Endothelial cell of umbilical vein (primary cell): ENCODE results near the gene APBB2. TPM values are rescaled to one million over a fixed set of nuclear protein-coding genes. Genes with fewer than 3 reads are reported as not detected.
"Not testable (repeated sequence)": the region's sequence is repeated elsewhere in the genome, so short reads cannot be mapped to it uniquely, and the experiment has no call there.

Experiments used
- BruUV-seq: library from RNA; stranded (reverse); fragments of 400-500 nt; replicated peaks from 2 replicates; lab custom pipeline; 2021; lab: Mats Ljungman, UMichigan
- CTCF ChIA-PET: fragments of 300-600, 350-600 bp; sonication (Branson Sonifier 250); formaldehyde crosslinking; loops from one replicate; lab custom pipeline; 2021; ENCODE audit warnings: antibody characterized with exemption, inconsistent platforms; lab: Charles Lee
- POLR2A ChIA-PET: fragments of 300-600, 350-600 bp; sonication (Branson Sonifier 250); formaldehyde crosslinking; loops from one replicate; lab custom pipeline; 2021; ENCODE audit warnings: antibody characterized with exemption, inconsistent platforms; lab: Charles Lee
- DNase-seq: peaks from one replicate; pipeline ENCODE4 v3.0.0-alpha.2; 2011; ENCODE audit warnings: low read depth, low spot score
- FAIRE-seq: peaks from 2 replicates; lab custom pipeline; 2011; peaks lifted over from hg19 to GRCh38; lab: Jason Lieb, UNC
- H2AFZ ChIP-seq: 2 replicates; pipeline ENCODE4 v1.6.0; 2012; ENCODE audit warnings: low read depth, low read length, control low read depth, inconsistent platforms
- H3K27ac ChIP-seq: 2 replicates; pipeline ENCODE4 v1.5.1; 2011; ENCODE audit warnings: low read depth, mild to moderate bottlenecking, control low read depth, low read length, moderate library complexity; ENCODE audit not compliant: insufficient read depth
- H3K27me3 ChIP-seq, 2 experiments: 2 replicates each; pipeline versions ENCODE4 v1.6.0 to v1.6.1; 2011; ENCODE audit warnings: low read length in 2 of 2, mixed read lengths in 1 of 2; ENCODE audit not compliant: control insufficient read depth in 2 of 2, insufficient read depth in 2 of 2
- H3K36me3 ChIP-seq, 2 experiments: 2 replicates in 1 of 2; 3 replicates in 1 of 2; pipeline ENCODE4 v1.5.1; 2011; ENCODE audit warnings: low read length in 2 of 2, mild to moderate bottlenecking in 1 of 2, moderate library complexity in 1 of 2; ENCODE audit not compliant: control insufficient read depth in 2 of 2, insufficient read depth in 2 of 2; ENCODE audit errors: extremely low read depth in 1 of 2
- H3K4me1 ChIP-seq: 3 replicates; pipeline ENCODE4 v1.5.1; 2011; ENCODE audit warnings: mild to moderate bottlenecking, low read length; ENCODE audit not compliant: control insufficient read depth, insufficient read depth; ENCODE audit errors: extremely low read depth
- H3K4me2 ChIP-seq: 2 replicates; pipeline ENCODE4 v1.6.1; 2011; ENCODE audit warnings: low read length, control low read depth, mixed read lengths; ENCODE audit not compliant: insufficient read depth
- H3K4me3 ChIP-seq, 3 experiments: fragments of 200-600 bp in 1 of 3; sonication (generic), shearing (Covaris generic) in 1 of 3; replicated peaks in 1 of 3; 2 replicates each; pipeline ENCODE4 v1.5.1; 2011 to 2016; ENCODE audit warnings: control low read depth in 3 of 3, low read length in 3 of 3, mild to moderate bottlenecking in 2 of 3, inconsistent platforms in 1 of 3, low read depth in 1 of 3, moderate library complexity in 1 of 3; ENCODE audit not compliant: insufficient read depth in 1 of 3
- H3K79me2 ChIP-seq: 2 replicates; pipeline ENCODE4 v1.6.0; 2012; ENCODE audit warnings: low read length, inconsistent platforms; ENCODE audit not compliant: control insufficient read depth, insufficient read depth
- H3K9ac ChIP-seq: replicated peaks from 2 replicates; pipeline ENCODE3; 2011; ENCODE audit warnings: low read length, control low read depth; ENCODE audit not compliant: insufficient read depth; ENCODE audit errors: extremely low read depth
- H3K9me1 ChIP-seq: replicated peaks from 3 replicates; pipeline ENCODE4 v1.6.0; 2011; ENCODE audit warnings: mild to moderate bottlenecking, low read length; ENCODE audit not compliant: control insufficient read depth, insufficient read depth; ENCODE audit errors: extremely low read depth
- H3K9me3 ChIP-seq: replicated peaks from 2 replicates; pipeline ENCODE4 v1.5.1; 2012; ENCODE audit warnings: low read length, inconsistent platforms; ENCODE audit not compliant: control insufficient read depth, insufficient read depth
- H4K20me1 ChIP-seq: replicated peaks from 2 replicates; pipeline ENCODE3; 2011; ENCODE audit warnings: mild to moderate bottlenecking, low read length; ENCODE audit not compliant: control insufficient read depth, insufficient read depth; ENCODE audit errors: extremely low read depth
- CTCF ChIP-seq, 2 donors: IDR thresholded peaks; 1 replicate in 1 of 2; 2 replicates in 1 of 2; pipeline ENCODE4 v1.5.1; 2011; ENCODE audit warnings: low read length in 2 of 2, mild to moderate bottlenecking in 2 of 2, moderate library complexity in 2 of 2, control low read depth in 1 of 2, inconsistent platforms in 1 of 2, low read depth in 1 of 2; ENCODE audit not compliant: insufficient read depth in 1 of 2; ENCODE audit errors: extremely low read depth in 1 of 2
- GATA2 ChIP-seq: IDR thresholded peaks from 2 replicates; pipeline ENCODE4 v1.7.0; 2011; ENCODE audit warnings: low read depth, mild to moderate bottlenecking, moderate library complexity, mixed read lengths, low read length; ENCODE audit not compliant: insufficient read length, insufficient read depth
- dilution Hi-C: fragments of 300-500 bp; cut with MboI; formaldehyde crosslinking; loops from one replicate; pipeline ENCODE4 v1.15.0; 2019; ENCODE audit warnings: low sequenced_read_pairs; ENCODE audit not compliant: extremely low pct_ligation_motif_present
- intact Hi-C: fragments of 100-400 bp; cut with micrococcal nuclease; formaldehyde crosslinking; loops from one replicate; pipeline ENCODE4 v1.10.0; 2022
- polyA plus RNA-seq, 4 experiments: library from polyadenylated mRNA; depleted of rRNA in 3 of 4; stranded (reverse) in 3 of 4; unstranded in 1 of 4; fragments of >200 nt; gene quantifications; 2 replicates each; pipeline versions ENCODE4 v1.2.1 to v1.2.3, GENCODE V29; 2011 to 2012; ENCODE audit warnings: missing spikeins in 1 of 4
- total RNA-seq: library from RNA; stranded (reverse); gene quantifications from 2 replicates; pipeline ENCODE4 v1.2.3, GENCODE V29; 2021

The APBB2 gene
- total and polyA plus RNA-seq, 2 donors (not counting 3 experiments of a cell fraction or from before 2014, with no cell fraction given), result 79.8 to 124 TPM

- Histone ChIP-seq H3K36me3 (no peaks in the 10 kb centered on the region), H3K4me2 (no peak overlapping the region), H3K27me3 (no peaks in the 10 kb centered on the region), H3K4me1 (no peaks in the 10 kb centered on the region), H4K20me1 (no peaks in the 10 kb centered on the region), H3K4me3 (no peak overlapping the region), H2AFZ (no peak overlapping the region), H3K9me1 (no peaks in the 10 kb centered on the region), H3K9me3 (no peaks in the 10 kb centered on the region), H3K79me2 (no peaks in the 10 kb centered on the region), H3K27ac (no peak overlapping the region), H3K9ac (no peak overlapping the region)
- dilution Hi-C loops (no loop called here), intact Hi-C loops (loop anchor here (1.0 kb wide), 1 partner anchor 14 kb away; no protein-coding TSS in a partner anchor)
- no peak for FAIRE-seq
- peak; percentile 87 for DNase-seq
- CTCF ChIA-PET, result interaction anchor here (1.3 to 8.2 kb wide), 15 partner anchors 8 to 358 kb away, joined by 3 to 123 read pairs (median 6); partner anchors contain the start of genes APBB2 and UCHL1
- BruUV-seq, result no TSS peak
- TF ChIP-seq CTCF (IDR thresholded peaks at IDR 0.05; ENCODE audit: extremely low read depth in 1 of 2, insufficient read depth in 1 of 2, low read depth in 1 of 2, low read length in 2 of 2) (peak in 1 of 2 donors; percentile 22), GATA2 (no peak)
- POLR2A ChIA-PET, result interaction anchor here (0.6 kb wide), 1 partner anchor 236 kb away, joined by 3 read pairs; no protein-coding TSS in a partner anchor
Measured at GRCh38 chr4:40923316-40924095, 290.8 kb downstream of the APBB2 start.

- BruUV-seq, H3K4me2 ChIP-seq, H3K36me3 ChIP-seq, H3K79me2 ChIP-seq, H3K27me3 ChIP-seq, POLR2A ChIA-PET, H4K20me1 ChIP-seq, FAIRE-seq, H3K9me1 ChIP-seq, DNase-seq, H3K4me1 ChIP-seq, dilution Hi-C loops, H3K9me3 ChIP-seq, H3K4me3 ChIP-seq, H3K27ac ChIP-seq, H3K9ac ChIP-seq, intact Hi-C loops, H2AFZ ChIP-seq: not testable (repeated sequence)
- CTCF ChIA-PET, result interaction anchor here (8.2 kb wide), 1 partner anchor 11 kb away, joined by 123 read pairs; no protein-coding TSS in a partner anchor
Measured at GRCh38 chr4:40919976-40920375, 294.4 kb downstream of the APBB2 start.
